Amygdala (tissue), 56 donors: ENCODE data around the gene POU1F1.
"Not testable (repeated sequence)": the region's sequence is repeated elsewhere in the genome, so short reads cannot be mapped to it uniquely, and the experiment has no call there.

ENCODE experiments used
- DNase-seq, 56 donors: peaks; one replicate each; lab custom pipeline; 2025; lab: John Stamatoyannopoulos, UW

POU1F1 gene

GRCh38 chr3:87260270-87260669 lies 16.1 kb downstream of the POU1F1 start:
- DNase-seq, result peak in 13 of 56 donors; percentile 1 to 51 (median 3)

GRCh38 chr3:87250009-87250408 lies 26.4 kb downstream of the POU1F1 start:
- no peak for DNase-seq

- DNase-seq, result no peak
These were observed 27.6 kb downstream of the POU1F1 start for GRCh38 chr3:87248831-87249230.

- DNase-seq, result not testable (repeated sequence)
These were observed 28.2 kb downstream of the POU1F1 start for GRCh38 chr3:87248231-87248630.

- no peak for DNase-seq
These were observed 29.0 kb downstream of the POU1F1 start for GRCh38 chr3:87247430-87247773.

- DNase-seq, result no peak
These were observed 29.5 kb downstream of the POU1F1 start for GRCh38 chr3:87246662-87247429.

- no peak for DNase-seq
These were observed 40.3 kb downstream of the POU1F1 start for GRCh38 chr3:87236093-87236492.

GRCh38 chr3:87233805-87234204 lies 42.6 kb downstream of the POU1F1 start:
- no peak for DNase-seq

GRCh38 chr3:87229113-87229512 lies 47.3 kb downstream of the POU1F1 start:
- no peak for DNase-seq

GRCh38 chr3:87228316-87228715 lies 48.1 kb downstream of the POU1F1 start:
- no peak for DNase-seq

GRCh38 chr3:87227835-87228144 lies 48.6 kb downstream of the POU1F1 start:
- DNase-seq, result peak in 2 of 56 donors; percentile 25 to 42

- DNase-seq, result peak; percentile 64 to 97 (median 86)
These were observed 49.1 kb downstream of the POU1F1 start, which contains the start of gene CHMP2B for GRCh38 chr3:87227104-87227834. Gene CHMP2B (plus strand): TSS chr3:87227309. CDS start chr3:87227523, 214 bp downstream.

- peak in 17 of 56 donors; percentile 0 to 32 (median 7) for DNase-seq
These were observed 50.7 kb downstream of the POU1F1 start for GRCh38 chr3:87225659-87226058.

- no peak for DNase-seq
These were observed 56.8 kb downstream of the POU1F1 start for GRCh38 chr3:87219611-87220010.

- DNase-seq, result no peak
These were observed 57.8 kb downstream of the POU1F1 start for GRCh38 chr3:87218560-87218959.
